Measurements from ENCODE around the gene NPVF. TPM values are rescaled to one million over a fixed set of nuclear protein-coding genes. Genes with fewer than 3 reads are reported as not detected.

NPVF gene
- polyA plus RNA-seq, 1 donor from 2014 or later = not detected

DNA sequence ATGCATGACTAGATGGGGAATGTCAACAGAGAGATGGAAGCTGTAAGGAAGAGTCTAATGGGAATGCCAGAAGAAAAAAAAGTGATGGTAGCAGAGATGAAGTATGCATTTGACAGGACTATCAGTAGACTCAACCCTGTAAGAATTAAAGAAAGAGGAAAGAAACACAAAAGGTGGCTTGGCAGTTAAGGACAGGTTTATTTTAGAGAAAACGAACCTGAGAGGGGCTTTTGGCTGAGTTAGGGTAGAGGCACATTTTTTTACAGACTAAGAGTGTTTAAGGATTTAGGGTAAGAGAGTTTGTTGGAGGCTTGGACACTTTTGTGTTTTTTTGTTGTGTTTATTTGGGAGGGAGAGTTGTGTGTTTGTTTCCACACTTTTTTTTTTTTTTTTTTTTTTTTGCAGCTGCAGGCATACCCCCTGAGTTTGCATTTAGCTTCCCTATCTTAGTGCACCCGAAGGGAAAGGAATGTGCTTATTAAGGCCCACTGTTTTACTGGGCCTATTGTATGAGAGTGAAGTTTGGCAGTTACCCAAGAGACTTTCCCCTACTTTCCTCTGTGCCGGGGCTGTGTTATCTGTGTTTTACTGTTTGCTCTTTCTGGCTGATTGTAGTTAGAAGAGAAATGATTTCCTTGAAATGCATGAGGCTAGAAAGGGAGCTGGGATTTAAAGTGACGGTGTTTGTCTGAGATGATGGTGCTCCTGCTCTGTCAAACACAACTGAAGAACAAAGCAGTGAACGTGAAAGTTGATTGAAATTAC, 32.0 kb downstream of the NPVF start:
- Histone ChIP-seq H3K9me3 (ENCODE audit: low read length) (no peaks in the 10 kb centered on the region), H3K9ac (ENCODE audit: low read length) (no peak overlapping the region), H3K27me3 (ENCODE audit: insufficient read depth, low read depth, low read length) (no peaks in the 10 kb centered on the region), H2AFZ (ENCODE audit: low read depth, low read length) (no peak overlapping the region), H3K4me2 (ENCODE audit: low read length) (no peak overlapping the region), H3K4me3 (ENCODE audit: low read length) (no peak overlapping the region), H3K36me3 (ENCODE audit: insufficient read depth, low read length) (no peaks in the 10 kb centered on the region), H3F3A (ENCODE audit: insufficient read depth, low read length, poor library complexity, severe bottlenecking) (no peaks in the 10 kb centered on the region), H3K9me2 (ENCODE audit: insufficient read depth, low read length) (no peaks in the 10 kb centered on the region), H4K20me1 (ENCODE audit: insufficient read depth) (no peaks in the 10 kb centered on the region), H3K79me2 (replicated peaks; ENCODE audit: insufficient read depth, low read length) (no peaks in the 10 kb centered on the region), H3K27ac (ENCODE audit: low read length) (no peak overlapping the region)
- no peak for TF ChIP-seq EP300 (conservative IDR thresholded peaks at IDR 0.05; ENCODE audit: poor library complexity, severe bottlenecking)
- no peak for TF ChIP-seq TAF1 (IDR thresholded peaks at IDR 0.05; ENCODE audit: low read depth)
- TF ChIP-seq SMC3 (conservative IDR thresholded peaks at IDR 0.05; ENCODE audit: poor library complexity) = no peak
- TF ChIP-seq, protein P1, sequence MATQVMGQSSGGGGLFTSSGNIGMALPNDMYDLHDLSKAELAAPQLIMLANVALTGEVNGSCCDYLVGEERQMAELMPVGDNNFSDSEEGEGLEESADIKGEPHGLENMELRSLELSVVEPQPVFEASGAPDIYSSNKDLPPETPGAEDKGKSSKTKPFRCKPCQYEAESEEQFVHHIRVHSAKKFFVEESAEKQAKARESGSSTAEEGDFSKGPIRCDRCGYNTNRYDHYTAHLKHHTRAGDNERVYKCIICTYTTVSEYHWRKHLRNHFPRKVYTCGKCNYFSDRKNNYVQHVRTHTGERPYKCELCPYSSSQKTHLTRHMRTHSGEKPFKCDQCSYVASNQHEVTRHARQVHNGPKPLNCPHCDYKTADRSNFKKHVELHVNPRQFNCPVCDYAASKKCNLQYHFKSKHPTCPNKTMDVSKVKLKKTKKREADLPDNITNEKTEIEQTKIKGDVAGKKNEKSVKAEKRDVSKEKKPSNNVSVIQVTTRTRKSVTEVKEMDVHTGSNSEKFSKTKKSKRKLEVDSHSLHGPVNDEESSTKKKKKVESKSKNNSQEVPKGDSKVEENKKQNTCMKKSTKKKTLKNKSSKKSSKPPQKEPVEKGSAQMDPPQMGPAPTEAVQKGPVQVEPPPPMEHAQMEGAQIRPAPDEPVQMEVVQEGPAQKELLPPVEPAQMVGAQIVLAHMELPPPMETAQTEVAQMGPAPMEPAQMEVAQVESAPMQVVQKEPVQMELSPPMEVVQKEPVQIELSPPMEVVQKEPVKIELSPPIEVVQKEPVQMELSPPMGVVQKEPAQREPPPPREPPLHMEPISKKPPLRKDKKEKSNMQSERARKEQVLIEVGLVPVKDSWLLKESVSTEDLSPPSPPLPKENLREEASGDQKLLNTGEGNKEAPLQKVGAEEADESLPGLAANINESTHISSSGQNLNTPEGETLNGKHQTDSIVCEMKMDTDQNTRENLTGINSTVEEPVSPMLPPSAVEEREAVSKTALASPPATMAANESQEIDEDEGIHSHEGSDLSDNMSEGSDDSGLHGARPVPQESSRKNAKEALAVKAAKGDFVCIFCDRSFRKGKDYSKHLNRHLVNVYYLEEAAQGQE (IDR thresholded peaks at IDR 0.05; ENCODE audit: borderline replicate concordance) = no peak
- TF ChIP-seq MXI1 (conservative IDR thresholded peaks at IDR 0.05; ENCODE audit: poor library complexity, severe bottlenecking) = no peak
- TF ChIP-seq POLR2AphosphoS5 (IDR thresholded peaks at IDR 0.05) = no peak
- TF ChIP-seq RAD21 (conservative IDR thresholded peaks at IDR 0.05) = no peak
- TF ChIP-seq, protein P2, sequence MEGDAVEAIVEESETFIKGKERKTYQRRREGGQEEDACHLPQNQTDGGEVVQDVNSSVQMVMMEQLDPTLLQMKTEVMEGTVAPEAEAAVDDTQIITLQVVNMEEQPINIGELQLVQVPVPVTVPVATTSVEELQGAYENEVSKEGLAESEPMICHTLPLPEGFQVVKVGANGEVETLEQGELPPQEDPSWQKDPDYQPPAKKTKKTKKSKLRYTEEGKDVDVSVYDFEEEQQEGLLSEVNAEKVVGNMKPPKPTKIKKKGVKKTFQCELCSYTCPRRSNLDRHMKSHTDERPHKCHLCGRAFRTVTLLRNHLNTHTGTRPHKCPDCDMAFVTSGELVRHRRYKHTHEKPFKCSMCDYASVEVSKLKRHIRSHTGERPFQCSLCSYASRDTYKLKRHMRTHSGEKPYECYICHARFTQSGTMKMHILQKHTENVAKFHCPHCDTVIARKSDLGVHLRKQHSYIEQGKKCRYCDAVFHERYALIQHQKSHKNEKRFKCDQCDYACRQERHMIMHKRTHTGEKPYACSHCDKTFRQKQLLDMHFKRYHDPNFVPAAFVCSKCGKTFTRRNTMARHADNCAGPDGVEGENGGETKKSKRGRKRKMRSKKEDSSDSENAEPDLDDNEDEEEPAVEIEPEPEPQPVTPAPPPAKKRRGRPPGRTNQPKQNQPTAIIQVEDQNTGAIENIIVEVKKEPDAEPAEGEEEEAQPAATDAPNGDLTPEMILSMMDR (IDR thresholded peaks at IDR 0.05; ENCODE audit: poor library complexity, severe bottlenecking) = no peak
- no peak for TF ChIP-seq EZH2 (IDR thresholded peaks at IDR 0.05; ENCODE audit: borderline replicate concordance, insufficient read depth, low read length, poor library complexity, severe bottlenecking)

DNA sequence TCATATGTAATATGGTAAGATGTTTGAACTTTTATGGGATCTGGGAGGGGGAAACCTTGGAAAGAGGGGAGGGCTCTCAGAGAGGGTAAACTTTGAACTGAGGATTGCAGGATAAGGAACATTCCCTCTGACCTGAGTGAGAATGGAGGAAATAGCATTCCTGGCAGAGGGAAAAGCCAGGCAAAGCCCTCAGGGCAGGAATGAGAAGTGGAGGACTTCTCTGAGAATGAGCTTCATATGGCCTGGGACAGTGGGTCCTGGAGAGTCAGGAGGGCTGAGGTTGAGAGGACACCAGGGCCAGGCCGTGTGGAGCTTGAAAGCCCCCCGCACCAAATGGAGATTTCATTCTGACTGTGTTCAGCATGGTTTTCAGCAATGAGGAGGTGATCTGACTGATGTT, 34.2 kb downstream of the NPVF start:
- no peaks in the 10 kb centered on the region for H4K20me1 ChIP-seq (ENCODE audit: insufficient read depth)
- H3K79me2 ChIP-seq (replicated peaks; ENCODE audit: insufficient read depth, low read length) = no peaks in the 10 kb centered on the region
- H3K9ac ChIP-seq (ENCODE audit: low read length) = no peak overlapping the region
- no peaks in the 10 kb centered on the region for H3K9me3 ChIP-seq (ENCODE audit: low read length)
- no peak overlapping the region for H2AFZ ChIP-seq (ENCODE audit: low read depth, low read length)
- H3K36me3 ChIP-seq (ENCODE audit: insufficient read depth, low read length) = no peaks in the 10 kb centered on the region
- H3K9me2 ChIP-seq (ENCODE audit: insufficient read depth, low read length) = no peaks in the 10 kb centered on the region
- no peak overlapping the region for H3K4me3 ChIP-seq (ENCODE audit: low read length)
- H3K4me2 ChIP-seq (ENCODE audit: low read length) = no peak overlapping the region
- no peak overlapping the region for H3K27ac ChIP-seq (ENCODE audit: low read length)
- TF ChIP-seq SMC3 (conservative IDR thresholded peaks at IDR 0.05; ENCODE audit: poor library complexity) (no peak), EZH2 (IDR thresholded peaks at IDR 0.05; ENCODE audit: borderline replicate concordance, insufficient read depth, low read length, poor library complexity, severe bottlenecking) (no peak), POLR2AphosphoS5 (IDR thresholded peaks at IDR 0.05) (no peak), EP300 (conservative IDR thresholded peaks at IDR 0.05; ENCODE audit: poor library complexity, severe bottlenecking) (no peak), MXI1 (conservative IDR thresholded peaks at IDR 0.05; ENCODE audit: poor library complexity, severe bottlenecking) (no peak), RAD21 (conservative IDR thresholded peaks at IDR 0.05) (no peak), TAF1 (IDR thresholded peaks at IDR 0.05; ENCODE audit: low read depth) (no peak)
- TF ChIP-seq, protein P1 (IDR thresholded peaks at IDR 0.05; ENCODE audit: borderline replicate concordance) = no peak
- TF ChIP-seq, protein P2 (IDR thresholded peaks at IDR 0.05; ENCODE audit: poor library complexity, severe bottlenecking) = no peak
- H3F3A ChIP-seq (ENCODE audit: insufficient read depth, low read length, poor library complexity, severe bottlenecking) = no peaks in the 10 kb centered on the region
- H3K27me3 ChIP-seq (ENCODE audit: insufficient read depth, low read depth, low read length) = no peaks in the 10 kb centered on the region

Measured in neural cell (in vitro differentiated cells).